COLO668 (cell line): ENCODE measurements around the gene IL21R.
"Not testable (repeated sequence)": the region's sequence is repeated elsewhere in the genome, so short reads cannot be mapped to it uniquely, and the experiment has no call there.

Experiments used
- DNase-seq: peaks from one replicate; lab custom pipeline; 2025; ENCODE audit not compliant: unreplicated experiment; lab: John Stamatoyannopoulos, UW

Gene IL21R

DNA sequence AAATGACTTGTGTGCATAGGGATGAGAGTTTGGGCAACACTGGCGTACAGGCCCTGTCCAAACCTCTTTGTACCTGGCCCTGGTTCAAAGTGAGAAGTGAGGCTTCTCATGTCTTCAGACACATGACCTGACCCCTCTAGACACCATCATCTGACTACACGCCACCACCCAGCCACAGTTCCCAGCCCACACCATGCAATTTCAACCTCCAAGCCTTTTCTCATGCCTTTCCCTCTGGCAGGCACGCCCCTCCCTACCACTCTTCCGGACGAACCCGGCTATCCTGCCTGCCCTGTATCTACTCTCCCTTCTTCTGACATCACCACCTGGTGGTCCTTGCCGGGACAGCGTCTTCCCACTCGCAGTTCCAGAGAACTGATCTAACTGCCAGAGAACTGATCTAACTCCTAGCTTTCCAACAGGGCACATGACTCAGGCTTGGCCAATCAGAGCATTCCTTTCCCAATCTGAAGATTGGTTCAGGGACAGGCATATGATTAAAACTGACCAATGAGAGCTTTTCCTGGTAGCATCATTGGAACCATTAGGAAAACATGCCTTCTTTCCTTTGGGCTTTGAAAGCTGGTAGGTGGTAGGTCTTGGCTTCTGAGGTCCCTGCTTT is 27.1 kb upstream of the IL21R start:
- peak; percentile 26 for DNase-seq

DNA sequence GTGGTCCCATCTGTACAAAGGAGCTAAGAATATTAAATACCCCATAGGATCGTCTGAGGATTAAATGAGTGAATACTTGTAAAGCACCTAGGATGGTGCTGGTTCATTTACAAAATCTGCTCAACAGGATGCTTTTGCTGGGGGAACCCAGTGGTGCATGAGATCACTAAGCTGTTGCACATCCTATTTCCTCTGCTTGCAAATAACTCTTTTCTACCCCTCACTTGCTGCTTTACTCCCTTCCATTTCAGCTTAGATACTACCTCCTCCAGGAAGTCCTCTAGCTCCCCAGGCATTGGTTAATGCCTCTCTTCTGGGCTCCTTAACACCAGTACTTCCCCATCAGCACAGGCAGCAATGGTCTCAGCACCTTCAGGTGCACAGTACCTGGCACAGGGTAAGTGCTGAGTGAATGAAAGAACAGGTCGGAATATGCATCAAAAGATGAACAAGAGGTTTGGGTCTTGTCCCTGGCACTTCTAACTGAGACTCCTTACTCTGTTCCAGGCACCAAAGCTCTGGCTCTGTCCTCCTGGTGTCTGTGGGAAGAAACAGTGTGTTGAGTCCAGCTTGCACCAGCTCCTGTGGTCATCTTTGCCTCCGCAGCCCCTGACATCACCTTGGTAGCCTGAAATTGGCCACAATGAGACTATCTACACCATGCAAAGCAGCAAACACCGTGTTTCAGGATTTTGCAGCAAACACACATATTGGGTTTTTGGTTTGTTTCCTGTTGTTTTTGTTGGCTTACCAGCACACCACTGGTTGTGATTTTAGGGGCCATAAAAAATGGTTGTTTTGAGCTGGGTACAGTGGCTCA is 24.1 kb upstream of the IL21R start:
- DNase-seq, result no peak

DNA sequence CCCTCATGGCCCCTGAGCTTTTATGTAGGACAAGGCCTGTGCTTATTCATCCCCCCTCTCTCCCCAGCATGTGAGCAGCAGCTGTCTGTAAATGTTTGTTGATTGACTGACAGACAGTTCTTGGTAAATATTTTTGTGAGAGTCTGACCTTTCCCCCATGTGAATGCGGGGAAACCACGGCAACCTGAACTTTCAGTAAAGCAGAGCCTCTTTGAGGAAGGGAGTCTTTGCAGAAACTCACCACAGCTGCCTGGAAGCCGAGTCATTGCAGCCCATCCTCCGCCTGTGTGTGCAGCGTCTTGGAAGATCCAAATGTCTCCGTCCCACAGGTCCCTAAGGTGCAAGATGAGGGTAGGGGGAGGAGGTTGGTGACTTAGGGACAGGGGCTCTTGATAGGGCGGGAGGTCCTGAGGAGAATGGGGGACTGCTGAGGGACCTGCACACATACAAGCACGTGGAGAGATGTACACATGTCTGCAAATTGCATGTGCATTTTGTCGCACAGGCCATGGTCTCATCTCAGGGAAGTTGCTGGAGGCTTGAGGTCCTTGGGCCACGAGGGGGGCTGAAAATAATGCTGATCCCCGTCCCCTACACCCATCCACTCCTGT is 23.0 kb upstream of the IL21R start:
- no peak for DNase-seq

DNA sequence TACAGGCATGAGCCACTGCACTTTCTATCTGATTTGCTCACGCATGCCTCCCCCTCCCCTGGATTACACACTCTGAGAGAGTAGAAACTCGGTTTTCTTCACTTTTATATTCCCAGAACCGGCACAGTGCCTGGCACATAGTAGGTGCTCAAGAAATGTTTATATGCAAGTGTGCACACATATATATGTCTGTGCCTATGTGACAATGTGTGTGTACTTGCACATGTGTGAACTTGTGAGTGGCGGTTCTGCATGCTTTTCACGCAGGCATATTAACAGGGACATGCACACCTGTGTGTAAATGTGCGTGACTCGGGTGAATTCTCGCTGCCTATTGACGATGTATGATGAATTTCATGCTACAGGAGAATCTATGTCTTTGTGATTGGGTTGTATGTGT is 22.1 kb upstream of the IL21R start:
- DNase-seq, result no peak

DNA sequence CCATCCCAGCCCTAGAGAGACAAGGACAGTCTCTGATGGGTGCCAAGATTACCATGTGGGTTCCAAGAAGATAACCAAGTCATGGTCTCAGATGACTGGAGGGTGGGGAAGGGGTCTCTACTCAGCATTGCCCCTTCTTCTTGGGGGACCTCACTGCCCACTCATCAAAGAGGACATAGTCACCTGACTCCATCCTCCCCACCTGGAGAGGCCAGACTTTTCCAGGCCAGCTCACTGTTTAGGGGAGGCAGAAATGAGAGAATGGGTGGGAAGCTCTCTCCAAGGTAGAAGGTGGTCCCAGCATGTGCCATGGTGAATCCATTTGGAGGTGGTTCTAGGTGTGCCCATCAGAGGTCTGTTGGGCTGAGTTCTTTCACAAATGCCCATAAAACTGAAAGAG is 20.7 kb upstream of the IL21R start:
- DNase-seq, result no peak

DNA sequence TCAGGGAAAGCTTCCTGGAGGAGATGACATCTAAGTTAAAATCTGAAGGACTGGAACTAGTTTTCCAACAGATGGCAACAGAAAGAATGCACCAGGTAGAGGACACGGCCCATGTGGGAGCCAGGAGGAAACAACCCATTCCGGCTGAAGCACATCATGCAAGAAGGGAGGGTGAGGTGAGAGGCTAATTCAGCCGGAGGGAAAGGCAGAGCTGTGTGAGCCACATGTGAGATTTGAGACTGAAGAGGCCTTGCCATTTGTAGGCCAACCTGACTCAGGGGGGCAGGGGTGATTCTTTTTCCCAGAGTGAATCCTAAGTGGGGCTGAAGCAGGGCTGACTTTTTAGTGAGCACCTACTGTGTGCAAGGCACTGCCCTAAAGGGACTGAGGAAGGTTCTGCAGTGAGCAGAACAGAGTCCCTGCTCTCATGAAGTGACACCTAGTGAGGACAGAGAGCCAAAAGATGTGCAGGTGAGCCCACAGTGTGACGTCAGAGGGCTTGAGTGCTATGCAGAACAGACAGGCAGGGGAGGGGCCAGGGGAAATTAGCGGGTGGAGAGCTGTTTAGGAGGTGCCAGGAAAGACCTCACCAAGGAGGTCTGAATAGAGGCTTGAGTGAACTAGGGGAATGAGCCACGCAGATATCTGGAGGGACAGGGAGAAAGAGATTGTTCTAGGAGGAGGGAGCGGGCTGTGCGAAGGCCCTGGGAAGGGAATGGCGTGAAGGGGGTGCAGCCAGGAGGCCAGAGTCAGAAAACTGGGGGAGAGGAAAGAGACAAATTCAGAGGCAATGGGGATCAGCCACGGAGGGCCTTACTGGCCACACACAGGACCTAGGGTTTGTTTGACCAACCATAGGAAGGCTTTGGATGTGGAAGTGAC is 19.8 kb upstream of the IL21R start:
- no peak for DNase-seq

DNA sequence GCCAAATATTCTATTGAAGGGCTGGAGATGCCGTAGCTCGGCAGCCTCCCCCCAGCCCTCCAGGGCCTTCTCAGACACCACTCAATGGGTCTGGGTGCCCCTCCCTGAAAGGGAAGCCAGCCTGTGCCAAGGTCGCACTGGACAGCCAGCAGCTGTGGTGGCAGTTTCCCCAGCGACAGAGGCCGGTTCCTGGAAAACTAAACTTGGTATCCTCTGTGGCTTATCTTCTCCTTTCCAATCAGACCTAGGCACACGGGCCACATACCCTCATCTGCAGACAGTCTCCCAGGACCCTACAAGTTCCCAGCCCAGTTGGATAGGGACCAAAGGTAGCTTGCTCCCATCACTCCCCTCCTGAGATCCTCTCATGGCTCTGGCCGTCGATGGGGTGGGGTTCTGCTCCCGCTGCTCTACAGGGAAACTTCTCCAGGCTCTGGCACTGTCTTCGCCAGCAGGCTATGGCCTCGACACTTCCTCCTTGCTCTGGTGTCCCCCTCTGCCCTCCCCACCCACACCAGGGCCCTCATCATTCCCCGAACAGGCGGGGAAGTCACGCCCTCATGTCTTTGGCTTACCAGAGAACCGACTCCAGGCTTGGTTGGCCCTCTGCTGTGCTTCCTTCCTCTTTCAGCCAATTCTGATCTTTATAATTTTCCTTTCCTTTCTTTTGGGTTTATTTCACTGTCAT is 18.3 kb upstream of the IL21R start:
- no peak for DNase-seq

DNA sequence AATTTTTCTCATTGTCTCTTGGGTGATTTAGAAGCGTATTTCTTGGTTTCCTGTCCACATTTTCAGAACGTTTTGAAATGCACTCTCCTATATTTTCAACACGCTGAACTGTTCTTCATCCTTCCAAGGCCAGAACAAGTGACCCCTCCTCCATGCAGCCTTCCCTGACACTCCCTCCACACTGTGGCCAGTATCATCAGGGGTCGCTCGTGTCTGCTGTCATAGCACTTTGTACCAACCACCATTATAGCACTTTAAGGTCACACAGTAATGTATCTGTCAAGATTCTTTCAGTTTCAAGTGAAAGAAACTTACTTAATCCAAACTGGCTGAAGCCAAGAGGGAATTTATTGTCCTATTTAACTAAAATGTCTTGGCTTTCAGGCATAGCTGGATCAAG is 17.5 kb upstream of the IL21R start:
- DNase-seq, result no peak

DNA sequence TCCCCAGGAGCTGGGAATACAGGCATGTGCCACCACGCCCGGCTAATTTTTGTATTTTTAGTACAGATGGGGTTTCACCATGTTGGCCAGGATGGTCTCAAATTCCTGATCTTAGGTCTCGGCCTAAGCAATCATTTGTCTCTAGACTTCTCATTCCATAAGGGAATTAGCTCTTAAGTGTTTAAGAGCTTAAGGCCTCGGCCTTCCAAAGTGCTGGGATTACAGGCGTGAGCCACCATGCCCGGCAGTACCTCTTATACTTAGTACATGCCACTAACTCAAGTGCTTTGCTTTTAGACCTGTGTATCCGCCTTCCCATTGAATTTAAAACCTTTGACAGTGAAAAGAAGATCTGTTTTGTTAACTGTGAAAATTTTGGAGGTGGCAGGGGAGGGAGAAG is 16.6 kb upstream of the IL21R start:
- no peak for DNase-seq

DNA sequence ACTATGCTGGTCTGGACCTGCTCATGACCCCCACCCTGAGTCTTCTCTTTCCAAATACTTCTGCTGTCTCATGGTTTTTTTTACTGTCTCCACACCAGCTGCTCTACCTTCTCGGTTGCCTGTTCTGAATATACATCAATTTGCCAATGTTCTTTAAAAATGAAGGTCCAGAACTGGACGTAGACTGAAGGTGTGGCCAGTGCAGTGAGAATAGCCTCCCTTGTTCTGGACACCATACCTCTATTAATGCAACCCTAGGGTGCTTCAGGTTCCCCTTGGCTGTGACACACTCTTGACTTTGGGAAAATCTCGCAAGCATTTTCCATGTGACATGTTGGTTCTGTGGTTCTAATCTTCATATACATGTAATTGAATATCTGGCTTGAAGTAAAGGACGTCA is 15.3 kb upstream of the IL21R start:
- DNase-seq, result no peak

DNA sequence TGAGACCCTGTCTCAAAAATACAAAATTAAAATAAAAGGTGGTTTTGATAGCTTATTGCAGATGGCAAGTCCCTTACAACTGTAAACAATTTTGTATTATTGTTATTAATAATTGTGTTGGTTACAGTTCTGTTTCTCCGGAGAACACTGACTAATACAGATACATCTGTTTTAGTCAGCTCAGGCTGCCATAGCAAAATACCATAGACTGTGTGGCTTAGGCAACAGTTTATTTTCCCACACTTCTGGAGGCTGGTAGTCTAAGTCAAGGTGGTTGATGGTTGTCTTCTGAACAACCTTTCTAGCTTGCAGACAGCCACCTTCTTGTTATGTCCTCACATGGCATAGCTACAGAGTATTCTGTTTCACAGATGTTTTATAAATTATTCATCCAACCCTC is 14.2 kb upstream of the IL21R start:
- no peak for DNase-seq

DNA sequence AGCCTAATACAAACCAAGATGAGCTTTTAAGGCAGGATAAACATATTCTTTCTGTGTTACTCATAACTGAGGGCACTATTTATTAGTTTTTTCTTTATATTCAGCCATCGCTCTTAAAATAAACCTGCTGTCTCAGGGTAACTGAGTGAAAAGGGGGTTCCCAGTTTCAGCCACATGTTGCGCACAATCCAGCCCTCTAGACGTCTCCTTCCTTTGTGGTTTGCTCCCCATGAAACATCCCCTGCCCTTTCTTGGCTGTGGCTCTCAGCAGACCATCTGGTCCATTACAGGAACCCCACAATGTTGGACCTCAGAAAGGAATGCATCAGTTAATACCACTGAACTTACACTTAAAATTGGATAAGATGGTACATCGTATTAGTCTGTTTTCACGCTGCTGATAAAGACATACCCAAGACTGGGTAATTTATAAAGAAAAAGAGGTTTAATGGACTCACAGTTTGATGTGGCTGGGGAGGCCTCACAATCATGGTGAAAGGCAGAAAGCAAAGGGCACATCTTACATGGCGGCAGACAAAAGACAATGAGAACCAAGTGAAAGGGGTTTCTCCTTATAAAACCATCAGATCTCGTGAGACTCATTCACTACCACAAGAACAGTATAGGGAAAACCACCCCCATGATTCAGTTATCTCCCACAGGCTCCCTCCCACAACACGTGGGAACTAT is 12.6 kb upstream of the IL21R start:
- DNase-seq, result no peak

DNA sequence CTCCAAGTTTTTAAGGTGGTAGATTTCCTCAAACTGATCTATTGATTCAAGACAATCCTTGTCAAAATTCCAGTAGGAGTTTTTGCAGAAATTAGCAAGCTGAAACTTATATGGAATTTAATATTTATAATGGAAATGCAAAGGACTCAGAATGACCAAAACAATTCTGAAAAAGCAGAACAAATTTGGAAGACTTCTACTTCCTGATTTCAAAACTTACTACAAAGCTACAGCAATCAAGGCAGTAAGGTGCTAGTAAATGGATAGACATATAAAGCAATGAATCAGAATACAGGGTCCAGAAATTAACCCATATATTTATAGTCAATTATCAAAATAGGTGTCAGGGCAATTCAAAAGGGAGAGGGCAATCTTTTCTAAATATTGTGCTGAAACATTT is 11.8 kb upstream of the IL21R start:
- no peak for DNase-seq

DNA sequence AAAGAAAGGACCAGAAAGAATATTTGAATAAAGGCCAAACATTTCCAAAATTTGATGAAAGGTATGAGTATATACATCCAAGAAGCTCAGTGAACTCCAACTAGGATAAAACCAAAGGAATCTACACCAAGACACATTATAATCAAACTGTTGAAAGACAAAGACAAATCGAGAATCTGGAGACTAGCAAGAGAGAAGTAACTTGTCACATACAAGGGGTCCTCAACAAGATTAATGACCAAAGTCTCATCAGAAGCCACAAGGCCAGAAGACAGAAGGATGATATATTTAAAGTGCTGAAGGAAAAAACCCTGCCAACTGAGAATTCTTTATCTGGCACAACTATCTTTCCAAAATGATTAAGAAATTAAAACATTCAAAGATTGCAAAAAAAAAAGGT is 9.3 kb upstream of the IL21R start:
- DNase-seq, result no peak

DNA sequence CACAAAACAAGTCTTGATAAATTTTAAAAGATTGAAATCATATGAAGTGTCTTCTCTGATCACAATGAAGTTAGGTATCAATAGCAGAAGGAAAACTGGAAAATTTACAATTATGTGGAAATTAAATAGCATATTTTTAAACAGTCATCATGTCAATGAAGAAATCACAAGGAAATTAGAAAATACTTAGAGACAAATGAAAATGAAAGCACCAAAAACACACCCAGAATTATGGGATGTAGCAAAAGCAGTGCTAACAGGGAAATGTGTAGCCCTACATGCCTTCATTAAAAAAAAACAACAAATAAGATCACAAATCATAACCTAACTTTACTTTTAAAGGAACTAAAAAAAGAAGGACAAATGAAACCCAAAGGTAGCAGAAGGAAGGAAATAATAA is 7.5 kb upstream of the IL21R start:
- DNase-seq, result no peak

DNA sequence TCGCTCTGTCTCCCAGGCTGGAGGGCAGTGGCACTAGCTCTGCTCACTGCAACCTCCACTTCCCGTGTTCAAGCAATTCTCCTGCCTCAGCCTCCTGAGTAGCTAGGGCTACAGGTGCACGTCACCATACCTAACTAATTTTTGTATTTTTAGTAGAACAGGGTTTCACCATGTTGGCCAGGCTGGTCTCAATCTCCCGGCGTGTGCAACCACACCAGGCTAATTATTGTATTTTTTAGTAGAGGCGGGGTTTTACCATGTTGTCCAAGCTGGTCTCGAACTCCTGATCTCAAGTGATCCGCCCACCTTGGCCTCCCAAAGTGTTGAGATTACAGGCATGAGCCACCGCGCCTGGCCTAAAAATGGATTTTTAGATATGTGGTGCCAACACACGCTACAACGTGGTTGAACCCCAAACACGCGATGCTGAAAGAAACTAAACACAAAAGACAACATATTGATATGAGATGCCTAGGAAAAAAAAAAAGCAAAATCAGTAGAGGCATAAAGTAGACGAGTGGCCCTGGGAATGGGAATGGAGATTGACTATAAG is 3.6 kb upstream of the IL21R start:
- not testable (repeated sequence) for DNase-seq

DNA sequence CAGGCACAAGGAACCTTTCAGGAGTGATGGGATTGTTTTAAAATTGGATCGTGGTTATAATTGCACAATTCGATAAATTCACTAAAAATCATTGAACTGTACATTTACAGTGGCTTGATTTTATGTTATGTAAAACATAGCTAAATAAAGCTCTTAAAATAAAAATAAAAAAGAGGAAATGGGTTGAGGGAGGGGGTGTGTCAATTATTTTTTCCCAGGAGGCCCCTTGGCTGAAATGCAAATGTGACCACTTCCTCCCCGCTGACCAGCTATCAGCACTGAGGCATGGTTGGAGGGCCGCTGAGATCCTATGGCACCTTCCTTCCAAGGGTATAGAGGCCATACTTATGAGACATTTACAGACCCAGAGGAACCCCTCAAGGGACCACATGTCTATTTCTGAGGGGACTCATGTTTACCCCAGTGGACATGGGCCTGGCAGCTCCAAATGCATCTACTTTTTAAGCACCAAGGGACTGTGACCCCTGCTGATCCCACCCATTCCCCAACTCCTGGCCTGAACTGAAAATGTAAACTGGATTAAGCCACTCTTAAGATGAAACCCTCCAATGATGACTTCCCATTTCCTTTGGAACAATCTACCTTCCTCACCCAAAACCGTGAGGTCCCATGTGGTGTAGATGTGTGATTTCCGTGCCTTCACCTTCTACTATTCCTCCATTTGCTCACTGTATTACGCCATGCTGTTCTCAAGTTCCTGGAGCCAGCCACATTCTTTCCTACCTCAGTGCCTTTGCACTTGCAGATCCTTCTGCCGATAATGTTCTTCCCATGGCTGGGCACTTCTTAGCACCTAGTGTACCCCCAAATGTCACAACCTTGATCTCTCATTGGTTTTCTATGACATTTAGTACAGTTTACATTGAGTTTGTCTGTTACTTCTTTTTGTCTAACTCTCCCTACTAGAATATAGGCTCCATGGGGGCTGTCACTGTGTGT is 2.8 kb upstream of the IL21R start:
- DNase-seq, result no peak

DNA sequence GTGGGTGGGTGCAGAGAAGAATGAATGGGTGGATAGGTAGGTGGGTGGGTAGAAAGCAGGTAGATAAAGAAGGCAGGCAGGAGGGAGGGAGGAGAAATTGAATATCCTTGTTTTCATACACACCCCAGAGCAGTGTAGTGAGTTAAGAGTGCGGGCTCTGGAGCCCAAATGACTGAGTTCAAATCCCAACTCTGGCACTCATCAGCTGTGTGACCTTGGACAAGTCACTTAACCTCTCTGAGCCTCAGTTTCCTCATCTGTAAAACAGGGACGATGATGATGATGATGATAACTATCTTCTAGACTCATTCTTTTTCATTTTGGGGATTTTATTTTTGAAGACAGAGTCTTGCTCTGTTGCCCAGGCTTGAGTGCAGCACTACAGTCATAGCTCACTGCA is 2.0 kb upstream of the IL21R start:
- DNase-seq, result no peak
